SIG-M5 (cell line): ENCODE results near the gene CFAP57.
"Not testable (repeated sequence)": the region's sequence is repeated elsewhere in the genome, so short reads cannot be mapped to it uniquely, and the experiment has no call there.

ENCODE experiments used
- DNase-seq: peaks from one replicate; lab custom pipeline; 2025; lab: John Stamatoyannopoulos, UW

CFAP57 gene

GRCh38 chr1:43171876-43172526 is at the start of gene CFAP57, which contains the start of gene EBNA1BP2:
Gene CFAP57 (plus strand): TSS chr1:43172330. CDS start chr1:43172754, 424 bp downstream.
Gene EBNA1BP2 (minus strand): TSS chr1:43172290. CDS start chr1:43172118, 172 bp downstream.
- DNase-seq, result peak; percentile 26

- no peak for DNase-seq
Observed at GRCh38 chr1:43123031-43123430, 49.1 kb upstream of the CFAP57 start.

GRCh38 chr1:43128816-43129215 is 43.3 kb upstream of the CFAP57 start:
- DNase-seq, result no peak

DNA sequence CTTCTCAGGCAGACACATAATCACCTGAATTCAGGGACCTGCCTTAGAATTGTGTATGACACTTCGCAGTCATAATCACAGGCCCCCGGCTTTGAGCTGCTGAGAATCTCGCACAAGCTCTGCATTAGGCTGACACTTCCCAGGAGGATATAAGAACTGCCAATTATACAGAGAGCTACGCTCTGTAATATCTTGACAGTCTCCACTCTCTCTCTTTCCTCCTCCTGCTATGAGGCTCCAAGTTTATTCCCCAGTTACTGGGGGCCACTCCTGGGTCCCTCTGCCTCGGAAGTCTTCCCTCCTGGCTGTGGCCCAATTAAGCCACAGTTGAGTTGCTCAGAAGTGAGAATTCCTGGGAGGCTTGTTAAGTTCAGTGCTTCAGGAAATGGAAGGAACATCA is 42.7 kb upstream of the CFAP57 start:
- DNase-seq, result no peak

- DNase-seq, result no peak
Observed at GRCh38 chr1:43134068-43134467, 38.1 kb upstream of the CFAP57 start.

- DNase-seq, result no peak
Observed at GRCh38 chr1:43134640-43135039, 37.5 kb upstream of the CFAP57 start.

DNA sequence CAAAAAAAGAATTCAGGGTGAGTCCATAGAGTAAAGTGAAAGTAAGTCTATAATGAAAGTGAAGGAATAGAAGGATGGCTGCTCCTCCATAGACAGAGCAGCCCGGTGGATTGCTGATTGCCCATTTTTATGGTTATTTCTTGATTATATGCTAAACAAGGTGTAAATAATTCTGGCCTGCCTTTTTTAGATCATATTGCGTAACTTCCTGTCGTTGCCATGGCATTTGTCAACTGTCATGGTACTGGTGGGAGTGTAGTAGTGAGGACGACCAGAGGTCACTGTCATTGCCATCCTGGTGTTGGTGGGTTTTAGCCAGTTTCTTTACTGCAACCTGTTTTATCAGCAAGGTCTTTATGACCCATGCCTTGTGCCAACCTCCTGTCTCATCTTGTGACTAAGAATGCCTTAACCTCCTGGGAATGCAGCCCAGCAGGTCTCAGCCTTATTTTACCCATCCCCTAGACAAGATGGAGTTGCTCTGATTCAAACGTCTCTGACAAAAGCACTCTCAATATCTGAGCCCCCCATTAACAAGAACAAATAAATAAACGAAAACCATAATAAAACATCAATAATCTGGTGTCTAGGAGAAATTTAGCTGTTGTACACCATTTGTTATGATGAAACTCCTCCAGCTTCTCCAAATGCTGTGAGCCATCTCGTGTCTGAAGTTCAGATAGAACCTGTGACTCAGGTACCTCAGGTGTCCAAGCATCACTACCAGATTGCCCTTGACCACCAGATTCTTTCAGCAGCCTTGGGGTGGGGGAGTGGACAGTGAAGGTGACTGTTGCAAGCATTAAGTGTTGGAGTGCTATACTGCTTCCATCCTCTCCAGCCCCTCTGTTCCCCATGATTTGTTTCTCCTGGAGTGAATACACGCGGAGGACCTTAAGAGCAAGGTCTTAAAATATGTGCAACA is 36.0 kb upstream of the CFAP57 start:
- DNase-seq, result no peak

- DNase-seq, result no peak
Observed at GRCh38 chr1:43137445-43138052, 34.6 kb upstream of the CFAP57 start.

DNA sequence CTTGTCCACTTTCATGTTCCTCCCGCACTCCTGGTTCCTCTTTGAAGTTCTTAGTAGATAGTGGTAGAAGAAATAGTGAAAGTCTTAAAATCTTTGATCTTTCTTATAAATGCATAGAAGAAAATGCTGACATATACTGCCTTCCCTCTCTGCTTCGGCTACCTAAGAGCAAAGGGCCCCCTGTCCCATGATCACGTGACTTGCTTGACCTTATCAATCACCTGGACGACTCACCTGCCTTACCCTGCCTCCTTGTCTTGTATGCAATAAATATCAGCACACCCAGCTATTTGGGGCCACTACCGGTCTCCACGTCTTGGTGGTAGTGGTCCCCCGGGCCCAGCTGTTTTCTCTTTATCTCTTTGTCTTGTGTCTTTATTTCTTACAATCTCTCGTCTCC is 32.8 kb upstream of the CFAP57 start:
- DNase-seq, result not testable (repeated sequence)

- no peak for DNase-seq
Observed at GRCh38 chr1:43140010-43140409, 32.1 kb upstream of the CFAP57 start.

DNA sequence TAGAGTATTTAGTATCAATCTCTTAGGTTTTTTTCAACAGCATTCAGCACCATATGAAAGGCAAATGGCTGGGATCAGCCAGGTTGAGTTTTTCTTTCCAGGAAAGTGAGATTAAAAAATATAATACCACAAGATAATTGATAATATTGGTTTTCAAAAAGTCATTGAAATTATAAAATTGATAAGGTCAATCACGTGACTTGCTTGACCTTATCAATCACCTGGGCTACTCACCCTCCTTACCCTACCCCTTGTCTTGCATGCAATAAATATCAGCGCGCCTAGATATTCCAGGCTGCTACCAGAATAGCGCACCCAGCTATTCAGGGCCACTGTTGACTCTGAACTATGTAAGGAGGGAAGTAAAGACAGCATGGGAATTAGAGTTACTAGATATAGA is 31.5 kb upstream of the CFAP57 start:
- DNase-seq, result no peak

DNA sequence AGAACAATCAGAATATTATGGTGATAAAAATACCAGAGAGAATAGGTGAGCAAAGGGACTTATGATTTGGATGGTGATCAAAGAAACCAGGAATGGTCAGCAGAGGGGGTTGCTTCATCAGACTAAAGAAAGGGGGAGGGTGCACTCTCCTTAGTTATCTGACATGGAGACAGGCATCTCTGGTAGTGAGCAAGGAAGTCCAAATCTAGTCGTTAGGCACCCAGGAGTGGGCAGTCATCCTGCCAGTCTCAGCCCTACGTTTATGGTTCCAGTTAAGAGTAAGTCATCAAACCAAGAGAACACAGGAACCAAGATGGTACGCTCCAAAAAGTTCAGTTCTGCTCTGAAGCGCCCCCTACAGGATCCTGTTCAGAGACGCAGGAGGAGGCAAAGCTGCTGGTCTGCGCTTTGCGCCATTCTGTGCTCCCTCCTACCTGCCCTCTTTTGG is 28.7 kb upstream of the CFAP57 start:
- DNase-seq, result no peak

DNA sequence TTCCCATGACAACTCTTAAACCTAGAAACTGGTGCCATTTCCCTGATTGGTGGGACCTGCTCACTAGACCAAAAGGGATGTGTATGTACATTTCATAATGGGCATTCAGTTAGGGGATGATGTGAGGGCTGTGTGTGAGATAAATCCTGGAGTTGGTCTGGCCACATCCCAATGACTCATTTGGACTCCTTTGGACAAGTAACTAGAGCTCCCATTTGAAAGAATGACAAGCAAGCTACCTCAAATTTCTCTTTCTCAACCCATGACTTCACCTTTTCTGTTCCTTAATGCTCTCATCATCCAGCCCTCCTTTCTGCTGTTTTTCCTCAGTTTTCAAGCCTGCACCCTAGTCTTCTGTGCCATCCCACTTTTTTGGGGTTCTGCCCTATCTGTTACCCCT is 27.9 kb upstream of the CFAP57 start:
- DNase-seq, result no peak

GRCh38 chr1:43147625-43148327 is 24.4 kb upstream of the CFAP57 start:
- DNase-seq, result no peak

- DNase-seq, result no peak
Observed at GRCh38 chr1:43149889-43150288, 22.2 kb upstream of the CFAP57 start.

- no peak for DNase-seq
Observed at GRCh38 chr1:43152866-43153265, 19.3 kb upstream of the CFAP57 start.

DNA sequence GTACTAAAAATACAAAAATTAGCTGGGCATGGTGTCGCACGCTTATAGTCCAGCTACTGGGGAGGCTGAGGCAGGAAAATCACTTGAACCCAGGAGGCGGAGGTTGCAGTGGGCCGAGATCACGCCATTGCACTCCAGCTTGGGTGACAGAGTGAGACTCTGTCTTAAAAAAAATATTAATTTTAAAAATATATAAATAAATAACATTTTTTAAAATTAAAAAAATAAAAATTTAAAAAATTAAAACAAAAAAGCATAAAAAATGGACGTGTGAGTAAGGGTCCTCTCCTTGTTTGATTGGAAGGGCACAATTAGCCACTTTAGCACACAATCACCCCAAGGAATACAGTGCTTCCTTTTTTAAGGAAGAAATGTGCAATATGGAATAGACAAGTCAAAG is 18.7 kb upstream of the CFAP57 start:
- no peak for DNase-seq

DNA sequence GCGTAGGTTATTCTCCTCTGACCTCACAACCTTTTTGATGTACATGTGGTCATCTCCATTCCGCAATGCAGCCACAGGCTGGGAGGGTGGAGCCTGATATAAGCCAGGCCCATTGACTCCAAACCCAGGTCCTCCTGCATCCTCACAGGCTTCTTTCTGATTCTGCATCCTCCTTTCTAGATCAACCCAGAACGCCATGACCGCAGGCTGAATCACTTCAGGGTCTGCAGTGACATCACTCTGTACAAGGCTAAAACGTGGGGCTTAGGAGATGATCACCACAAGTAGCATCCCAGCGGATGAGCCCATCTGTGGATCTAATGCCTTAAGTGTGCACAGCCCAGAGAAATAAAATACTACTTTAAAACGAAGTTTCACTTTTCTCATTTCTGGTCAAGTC is 16.1 kb upstream of the CFAP57 start:
- DNase-seq, result no peak

- no peak for DNase-seq
Observed at GRCh38 chr1:43165162-43165561, 7.0 kb upstream of the CFAP57 start.

DNA sequence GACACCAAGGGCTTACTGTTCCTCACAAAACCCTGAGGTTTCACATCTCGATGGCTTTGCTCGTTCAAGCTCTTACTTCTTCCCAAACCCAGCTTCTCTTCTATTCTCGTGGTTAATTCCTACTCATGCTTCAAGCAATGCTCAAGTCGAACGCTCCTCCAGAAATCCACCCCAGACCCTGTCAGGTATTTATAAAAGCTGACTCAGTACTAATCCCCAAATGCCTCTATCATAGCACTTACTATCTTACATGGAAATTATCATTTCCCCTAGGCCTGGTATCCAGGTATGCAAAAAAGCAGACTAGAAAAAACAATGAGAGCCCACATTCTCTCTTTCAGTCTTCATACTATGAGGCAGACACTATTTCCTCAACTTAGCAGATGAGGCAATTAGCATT is 6.4 kb upstream of the CFAP57 start:
- no peak for DNase-seq

DNA sequence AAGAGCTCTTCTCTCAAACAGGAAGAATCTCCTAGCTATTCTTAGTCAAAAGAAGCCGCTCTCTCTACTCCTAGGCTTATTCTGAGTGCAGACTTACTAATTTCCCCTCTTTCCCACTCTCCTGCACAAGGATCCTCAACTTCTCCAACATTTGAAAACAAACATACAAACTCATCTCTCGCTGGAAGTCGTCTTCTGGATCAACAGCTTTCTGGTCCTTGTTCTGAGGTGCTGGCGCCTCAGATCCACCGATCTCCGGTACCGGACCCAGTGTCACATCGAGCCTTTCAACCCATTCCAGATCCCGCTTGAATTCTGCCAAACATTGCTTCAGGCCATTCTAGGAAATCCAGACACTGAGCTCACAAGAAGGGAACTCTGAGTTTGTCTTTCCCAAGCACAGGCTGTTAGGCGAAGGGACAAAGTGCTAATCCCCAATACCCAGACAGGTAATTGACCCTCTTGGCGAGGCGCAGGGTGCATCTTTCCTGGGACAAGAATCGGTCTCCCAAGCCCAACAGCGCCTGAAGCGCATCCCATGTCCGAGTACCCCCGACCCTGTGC is 736 bp upstream of the CFAP57 start:
- no peak for DNase-seq

DNA sequence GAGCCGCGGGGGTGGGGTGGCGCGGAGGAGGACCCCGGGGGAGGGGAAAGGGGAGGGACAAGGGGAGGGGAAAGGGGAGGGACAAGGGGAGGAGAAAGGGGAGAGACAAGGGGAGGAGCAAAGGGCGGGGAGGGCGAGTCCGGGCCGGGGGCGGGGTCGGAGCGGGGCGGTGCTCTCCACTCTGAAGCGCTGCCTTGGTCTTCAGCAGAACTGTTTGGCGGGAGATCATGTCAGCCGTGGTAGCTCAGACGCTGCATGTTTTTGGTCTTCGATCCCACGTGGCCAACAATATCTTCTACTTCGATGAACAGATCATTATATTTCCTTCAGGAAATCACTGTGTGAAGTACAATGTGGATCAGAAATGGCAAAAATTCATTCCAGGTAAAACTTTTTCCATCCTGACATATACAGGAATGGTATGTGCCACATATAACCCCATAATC is 420 bp downstream of the CFAP57 start:
- DNase-seq, result no peak
